OCI-LY1 (cell line): ENCODE results near the gene PSG6.
"Not testable (repeated sequence)": the region's sequence is repeated elsewhere in the genome, so short reads cannot be mapped to it uniquely, and the experiment has no call there.

Source experiments
- H2AFZ ChIP-seq: fragments of 200-600 bp; sonication (generic), shearing (Covaris generic); 2 replicates; pipeline ENCODE4 v1.6.0; 2014; ENCODE audit warnings: antibody characterized with exemption, mild to moderate bottlenecking, low read length
- H3F3A ChIP-seq: fragments of 200-600 bp; sonication (generic), shearing (Covaris generic); 2 replicates; pipeline ENCODE4 v1.6.0; 2014; ENCODE audit warnings: mild to moderate bottlenecking, antibody characterized with exemption, low read length, moderate library complexity; ENCODE audit not compliant: insufficient read depth
- H3K27ac ChIP-seq: fragments of 200-600 bp; sonication (generic); 2 replicates; pipeline ENCODE4 v1.5.1; 2014; ENCODE audit warnings: low read length, mixed run types, mild to moderate bottlenecking, low read depth; ENCODE audit not compliant: poor library complexity, severe bottlenecking
- H3K27me3 ChIP-seq: fragments of 200-600 bp; sonication (generic); 2 replicates; pipeline ENCODE4 v1.6.0; 2014; ENCODE audit warnings: antibody characterized with exemption, mild to moderate bottlenecking, low read length, moderate library complexity; ENCODE audit not compliant: insufficient read depth
- H3K36me3 ChIP-seq: fragments of 200-600 bp; sonication (generic); 2 replicates; pipeline ENCODE4 v1.6.1; 2014; ENCODE audit warnings: mild to moderate bottlenecking, antibody characterized with exemption, low read length, moderate library complexity, mixed read lengths; ENCODE audit not compliant: insufficient read depth
- H3K4me1 ChIP-seq: fragments of 200-600 bp; sonication (generic); 2 replicates; pipeline ENCODE4 v1.5.1; 2014; ENCODE audit warnings: mild to moderate bottlenecking, low read length, moderate library complexity; ENCODE audit not compliant: insufficient read depth, severe bottlenecking
- H3K4me2 ChIP-seq: fragments of 200-600 bp; sonication (generic), shearing (Covaris generic); 2 replicates; pipeline ENCODE4 v1.6.1; 2014; ENCODE audit warnings: low read length
- H3K4me3 ChIP-seq: fragments of 200-600 bp; sonication (generic); 2 replicates; pipeline ENCODE4 v1.5.1; 2014; ENCODE audit warnings: low read length, low read depth, mild to moderate bottlenecking, mixed read lengths; ENCODE audit not compliant: poor library complexity, severe bottlenecking
- H3K79me2 ChIP-seq: fragments of 200-600 bp; shearing (Covaris generic); 2 replicates; pipeline ENCODE4 v1.6.1; 2016; ENCODE audit warnings: mixed run types, low read length, mixed read lengths; ENCODE audit not compliant: insufficient read depth
- H3K9ac ChIP-seq: fragments of 200-600 bp; sonication (generic), shearing (Covaris generic); 2 replicates; pipeline ENCODE4 v1.6.1; 2014; ENCODE audit warnings: mild to moderate bottlenecking, low read length, mixed read lengths
- H3K9me2 ChIP-seq: fragments of 200-600 bp; sonication (generic), shearing (Covaris generic); 2 replicates; pipeline ENCODE4 v1.6.1; 2014; ENCODE audit warnings: low read depth, mild to moderate bottlenecking, low read length, mixed read lengths
- H3K9me3 ChIP-seq: fragments of 200-600 bp; shearing (Covaris generic); 2 replicates; pipeline ENCODE4 v1.6.1; 2014; ENCODE audit warnings: low read length, mixed read lengths
- H4K20me1 ChIP-seq: fragments of 200-600 bp; sonication (generic), shearing (Covaris generic); 2 replicates; pipeline ENCODE4 v1.6.0; 2016; ENCODE audit warnings: mild to moderate bottlenecking, low read length; ENCODE audit not compliant: insufficient read depth
- CTCF ChIP-seq: fragments of 200-600 bp; sonication (generic), shearing (Covaris generic); IDR thresholded peaks from 2 replicates; pipeline ENCODE4 v1.5.1; 2017; ENCODE audit warnings: mild to moderate bottlenecking, antibody characterized with exemption, low read length, moderate library complexity, mixed read lengths
- EZH2 ChIP-seq: fragments of 200-600 bp; sonication (generic), shearing (Covaris generic); IDR thresholded peaks from 2 replicates; pipeline ENCODE4 v1.8.0; 2017; ENCODE audit warnings: borderline replicate concordance, mixed run types, mild to moderate bottlenecking, antibody characterized with exemption, low read length, moderate library complexity, mixed read lengths

PSG6 gene

GRCh38 chr19:42930214-42930613 lies 12.5 kb upstream of the PSG6 start:
- not testable (repeated sequence) for H4K20me1 ChIP-seq, H3K27me3 ChIP-seq, H3K9ac ChIP-seq, H3K9me3 ChIP-seq, H3K36me3 ChIP-seq, H3K4me1 ChIP-seq, H3K9me2 ChIP-seq, H3K4me2 ChIP-seq, H3K27ac ChIP-seq, H3K4me3 ChIP-seq, H3F3A ChIP-seq, H2AFZ ChIP-seq, H3K79me2 ChIP-seq
- TF ChIP-seq CTCF: peak; percentile 32; the same call in 1 of the 2 replicates

- no peaks in the 10 kb centered on the region for H3K9me2 ChIP-seq
- H3K79me2 ChIP-seq: no peaks in the 10 kb centered on the region
- H3K4me3 ChIP-seq: no peak overlapping the region
- no peak overlapping the region for H3K27ac ChIP-seq
- H3K9me3 ChIP-seq: no peaks in the 10 kb centered on the region
- no peak overlapping the region for H2AFZ ChIP-seq
- H3K4me2 ChIP-seq: no peak overlapping the region
- H3K9ac ChIP-seq: no peak overlapping the region
- H3K4me1 ChIP-seq: no peaks in the 10 kb centered on the region
- H4K20me1 ChIP-seq: no peaks in the 10 kb centered on the region
- no peak for TF ChIP-seq CTCF
- TF ChIP-seq EZH2: no peak
- no peaks in the 10 kb centered on the region for H3F3A ChIP-seq
- H3K27me3 ChIP-seq: no peaks in the 10 kb centered on the region
- no peaks in the 10 kb centered on the region for H3K36me3 ChIP-seq
Measured at GRCh38 chr19:42928896-42929295, 11.2 kb upstream of the PSG6 start.

GRCh38 chr19:42926781-42927180 lies 9.1 kb upstream of the PSG6 start:
- Histone ChIP-seq H3K9ac (no peak overlapping the region), H3K79me2 (no peaks in the 10 kb centered on the region), H3K9me3 (no peaks in the 10 kb centered on the region), H4K20me1 (no peaks in the 10 kb centered on the region), H3K27me3 (no peaks in the 10 kb centered on the region), H3K4me2 (no peak overlapping the region), H3F3A (no peaks in the 10 kb centered on the region), H3K9me2 (no peaks in the 10 kb centered on the region), H3K4me3 (no peak overlapping the region), H3K4me1 (no peaks in the 10 kb centered on the region), H3K27ac (no peak overlapping the region), H2AFZ (no peak overlapping the region), H3K36me3 (no peaks in the 10 kb centered on the region)
- TF ChIP-seq EZH2: no peak
- no peak for TF ChIP-seq CTCF
